GM18870 (cell line): ENCODE data around the gene PTPRA.
"Not testable (repeated sequence)": the region's sequence is repeated elsewhere in the genome, so short reads cannot be mapped to it uniquely, and the experiment has no call there.

Experiments
- ATAC-seq: cut with Tn5 transposase; IDR thresholded peaks from one replicate; pipeline ENCODE4 v1.9.1; 2021; ENCODE audit warnings: moderate library complexity; ENCODE audit not compliant: unreplicated experiment

The PTPRA gene

GRCh38 chr20:2993250-2993649 lies 120.0 kb downstream of the PTPRA start:
- no peak for ATAC-seq

- ATAC-seq: no peak
Observed at GRCh38 chr20:2995796-2996195, 122.5 kb downstream of the PTPRA start.

GRCh38 chr20:2998728-2999127 lies 125.4 kb downstream of the PTPRA start:
- ATAC-seq: no peak

- ATAC-seq: no peak
Observed at GRCh38 chr20:3000852-3001523, 127.7 kb downstream of the PTPRA start.

- ATAC-seq: no peak
Observed at GRCh38 chr20:3003416-3003815, 130.1 kb downstream of the PTPRA start.

- ATAC-seq: no peak
Observed at GRCh38 chr20:3010985-3011723, 137.9 kb downstream of the PTPRA start.

- ATAC-seq: no peak
Observed at GRCh38 chr20:3011752-3012151, 138.5 kb downstream of the PTPRA start.

- ATAC-seq: no peak
Observed at GRCh38 chr20:3013771-3014170, 140.5 kb downstream of the PTPRA start.

- no peak for ATAC-seq
Observed at GRCh38 chr20:3014179-3014578, 140.9 kb downstream of the PTPRA start.

- no peak for ATAC-seq
Observed at GRCh38 chr20:3014662-3015061, 141.4 kb downstream of the PTPRA start.

- ATAC-seq: not testable (repeated sequence)
Observed at GRCh38 chr20:3015302-3015701, 142.0 kb downstream of the PTPRA start.

GRCh38 chr20:3021327-3021726 lies 148.0 kb downstream of the PTPRA start:
- ATAC-seq: no peak

- no peak for ATAC-seq
Observed at GRCh38 chr20:3021777-3022176, 148.5 kb downstream of the PTPRA start.

GRCh38 chr20:3022559-3023490 lies 149.5 kb downstream of the PTPRA start:
- ATAC-seq: not testable (repeated sequence)

GRCh38 chr20:3027987-3028386 lies 154.7 kb downstream of the PTPRA start:
- ATAC-seq: no peak

GRCh38 chr20:3031524-3032147 lies 158.4 kb downstream of the PTPRA start:
- ATAC-seq: no peak

GRCh38 chr20:3032624-3033023 lies 159.3 kb downstream of the PTPRA start:
- ATAC-seq: no peak

GRCh38 chr20:3037654-3038053 lies 164.4 kb downstream of the PTPRA start:
- no peak for ATAC-seq

- ATAC-seq: no peak
Observed at GRCh38 chr20:3038454-3038853, 165.2 kb downstream of the PTPRA start.

GRCh38 chr20:3039426-3039825 lies 166.1 kb downstream of the PTPRA start:
- no peak for ATAC-seq

GRCh38 chr20:3040086-3040485 lies 166.8 kb downstream of the PTPRA start:
- no peak for ATAC-seq
